Fibroblast of lung (primary cell): ENCODE data around the gene ITGB1.

ENCODE experiments used
- CTCF ChIP-seq, 2 donors: IDR thresholded peaks in 1 of 2; conservative IDR thresholded peaks in 1 of 2; 1 replicate in 1 of 2; 2 replicates in 1 of 2; pipeline ENCODE4 v1.5.1; 2011 to 2012; ENCODE audit warnings: low read length in 2 of 2, control low read depth in 1 of 2, inconsistent platforms in 1 of 2, low read depth in 1 of 2, mild to moderate bottlenecking in 1 of 2
- EZH2 ChIP-seq: IDR thresholded peaks from 2 replicates; pipeline ENCODE4 v1.5.1; 2012; ENCODE audit warnings: low read length, control low read depth, mild to moderate bottlenecking; ENCODE audit errors: missing control alignments

- no peak for TF ChIP-seq EZH2
- no peak for TF ChIP-seq CTCF (conservative IDR thresholded peaks at IDR 0.05 in 1 of 2, IDR thresholded peaks at IDR 0.05 in 1 of 2; ENCODE audit: low read depth in 1 of 2, low read length in 2 of 2)
Observed at GRCh38 chr10:32942081-32942480, 15.9 kb downstream of the ITGB1 start.
